GM12878 (cell line): ENCODE results near the gene RALB. TPM values are rescaled to one million over a fixed set of nuclear protein-coding genes. Genes with fewer than 3 reads are reported as not detected.

ENCODE experiments used
- ATAC-seq: fragments of 200-7000 bp; cut with Tn5 transposase; 3 replicates; pipeline ENCODE4 v1.9.1; 2020; ENCODE audit warnings: mild to moderate bottlenecking, moderate library complexity
- BruUV-seq: library from RNA; stranded (reverse); fragments of 400-500 nt; replicated peaks from 2 replicates; lab custom pipeline; 2021; lab: Mats Ljungman, UMichigan
- CTCF ChIA-PET: fragments of 300-600 bp; sonication (Branson Sonifier 250); formaldehyde crosslinking; extraction: SDS; loops from one replicate; lab custom pipeline; 2021; ENCODE audit warnings: inconsistent platforms; lab: Yijun Ruan, JAX
- POLR2A ChIA-PET: fragments of 350-600 bp; formaldehyde crosslinking; extraction: SDS; loops from one replicate; lab custom pipeline; 2021; ENCODE audit warnings: inconsistent platforms; lab: Charles Lee
- RAD21 ChIA-PET: fragments of 300-600 bp; sonication (Branson Sonifier 250); formaldehyde crosslinking; loops from one replicate; lab custom pipeline; 2023; ENCODE audit warnings: antibody characterized with exemption; ENCODE audit not compliant: unreplicated experiment; lab: Charles Lee
- SMC1A ChIA-PET: fragments of 300-600 bp; sonication (Branson Sonifier 250); formaldehyde crosslinking; loops from one replicate; lab custom pipeline; 2023; ENCODE audit not compliant: unreplicated experiment, uncharacterized antibody; lab: Charles Lee
- DNase-seq: peaks from one replicate; pipeline ENCODE4 v3.0.0-alpha.2; 2011; ENCODE audit warnings: low read depth, low spot score
- FAIRE-seq: peaks from 3 replicates; lab custom pipeline; 2011; peaks lifted over from hg19 to GRCh38; lab: Jason Lieb, UNC
- H2AFZ ChIP-seq: 2 replicates; pipeline ENCODE4 v1.6.0; 2011; ENCODE audit warnings: low read depth, low read length, control low read depth; ENCODE audit not compliant: control insufficient read depth
- H3K27ac ChIP-seq: 2 replicates; pipeline ENCODE4 v1.5.1; 2011; ENCODE audit warnings: control low read depth; ENCODE audit not compliant: control insufficient read depth, insufficient read depth
- H3K27me3 ChIP-seq, 2 experiments: replicated peaks in 1 of 2; 2 replicates each; pipeline versions ENCODE4 v1.6.0 to v1.6.1; 2011; ENCODE audit warnings: low read length in 1 of 2; ENCODE audit not compliant: control insufficient read depth in 2 of 2, insufficient read depth in 2 of 2
- H3K36me3 ChIP-seq, 2 experiments: 2 replicates each; pipeline ENCODE4 v1.5.1; 2011; ENCODE audit warnings: low read length in 1 of 2; ENCODE audit not compliant: control insufficient read depth in 2 of 2, insufficient read depth in 2 of 2
- H3K4me1 ChIP-seq: 2 replicates; pipeline ENCODE4 v1.6.1; 2011; ENCODE audit warnings: mild to moderate bottlenecking, low read length, moderate library complexity, mixed read lengths; ENCODE audit not compliant: control insufficient read depth, insufficient read depth
- H3K4me2 ChIP-seq: 2 replicates; pipeline ENCODE4 v1.6.0; 2011; ENCODE audit warnings: control low read depth; ENCODE audit not compliant: control insufficient read depth, insufficient read depth
- H3K4me3 ChIP-seq: fragments of 200-600 bp; sonication (generic); 2 replicates; pipeline ENCODE4 v1.5.1; 2016
- H3K79me2 ChIP-seq: 2 replicates; pipeline ENCODE4 v1.6.0; 2011; ENCODE audit warnings: low read length; ENCODE audit not compliant: control insufficient read depth, insufficient read depth
- H3K9ac ChIP-seq: 2 replicates; pipeline ENCODE4 v1.8.0; 2011; ENCODE audit warnings: low read length, control low read depth, mixed read lengths; ENCODE audit not compliant: control insufficient read depth, insufficient read depth
- H3K9me3 ChIP-seq: replicated peaks from 3 replicates; pipeline ENCODE4 v1.5.1; 2011; ENCODE audit warnings: mild to moderate bottlenecking, low read length; ENCODE audit not compliant: control insufficient read depth, insufficient read depth
- H4K20me1 ChIP-seq: 2 replicates; pipeline ENCODE4 v1.6.0; 2011; ENCODE audit not compliant: control insufficient read depth, insufficient read depth
- ATF7 ChIP-seq: fragments of 450-650 bp; IDR thresholded peaks from 2 replicates; pipeline ENCODE4 v1.6.1; 2016; ENCODE audit warnings: low read depth, mild to moderate bottlenecking
- EP300 ChIP-seq, 2 experiments: fragments of 150-350 bp in 1 of 2; IDR thresholded peaks; 2 replicates each; pipeline ENCODE4 v1.6.1; 2011 to 2012; ENCODE audit warnings: low read depth in 2 of 2, low read length in 2 of 2, borderline replicate concordance in 1 of 2, improper control_type of control experiment in 1 of 2, inconsistent platforms in 1 of 2; ENCODE audit not compliant: control insufficient read depth in 1 of 2
- HDGF ChIP-seq: fragments of 450-650 bp; IDR thresholded peaks from 2 replicates; pipeline ENCODE4 v1.6.1; 2016; ENCODE audit warnings: antibody characterized with exemption
- NBN ChIP-seq: fragments of 450-650 bp; IDR thresholded peaks from 2 replicates; pipeline ENCODE4 v1.6.1; 2016
- PAX8 ChIP-seq: fragments of 450-650 bp; IDR thresholded peaks from 2 replicates; pipeline ENCODE4 v1.6.1; 2017; ENCODE audit warnings: mild to moderate bottlenecking, moderate library complexity
- RAD51 ChIP-seq: fragments of 450-650 bp; IDR thresholded peaks from 2 replicates; pipeline ENCODE4 v1.6.1; 2016; ENCODE audit warnings: moderate library complexity, mild to moderate bottlenecking, inconsistent platforms
- RCOR1 ChIP-seq: conservative IDR thresholded peaks from 2 replicates; pipeline ENCODE4 v1.6.1; 2012; ENCODE audit warnings: low read depth, low read length, improper control_type of control experiment
- TBL1XR1 ChIP-seq: IDR thresholded peaks from 2 replicates; pipeline ENCODE4 v1.6.1; 2012; ENCODE audit warnings: low read depth, low read length, improper control_type of control experiment
- WGBS: methylation state at CpG from one replicate; pipeline ENCODE4 v1.1.6; 2016; ENCODE audit warnings: low lambda C conversion rate; ENCODE audit not compliant: insufficient replicate concordance, insufficient coverage; ENCODE audit errors: missing lambda C conversion rate; 5-methylcytosine and 5-hydroxymethylcytosine counted together
- in situ Hi-C: fragments of 300-500 bp; cut with MboI; formaldehyde crosslinking; loops from 9 replicates; pipeline ENCODE4 v1.14.3; 2018; ENCODE audit warnings: mixed read lengths
- intact Hi-C: fragments of 100-400 bp; cut with micrococcal nuclease; formaldehyde crosslinking; loops from one replicate; pipeline ENCODE4 v1.14.2; 2022; ENCODE audit not compliant: unreplicated experiment
- polyA plus RNA-seq, 11 experiments: library from polyadenylated mRNA; depleted of rRNA in 4 of 11; unstranded in 6 of 11; stranded (reverse) in 5 of 11; fragments of >200 nt; fragmentation: Nextera tagmentation in 4 of 11; fragmentation: Illumina TruSeq in 1 of 11; extraction: Ambion mirVana in 4 of 11; extraction: Trizol in 1 of 11; gene quantifications; 1 replicate in 1 of 11; 2 replicates in 10 of 11; pipeline versions ENCODE4 v1.2.1 to v1.2.3, GENCODE V29; 2011 to 2016; ENCODE audit warnings: inconsistent platforms in 2 of 11, missing spikeins in 2 of 11, low read depth in 1 of 11
- total RNA-seq, 4 experiments: library from RNA; depleted of rRNA in 3 of 4; stranded (reverse); fragments of >200 nt in 3 of 4; fragmentation: Illumina TruSeq in 1 of 4; extraction: Trizol in 1 of 4; gene quantifications; 2 replicates each; pipeline versions ENCODE4 v1.2.1 to v1.2.3, GENCODE V29; 2013 to 2021
- TF ChIP-seq, protein P1 (sequence below): IDR thresholded peaks from 2 replicates; pipeline ENCODE4 v1.6.1; 2011; ENCODE audit warnings: mild to moderate bottlenecking, low read depth, low read length, moderate library complexity; ENCODE audit not compliant: insufficient replicate concordance
- TF ChIP-seq, protein P2 (sequence below): fragments of 450-650 bp; IDR thresholded peaks from 2 replicates; pipeline ENCODE4 v1.6.1; 2017; ENCODE audit warnings: antibody characterized with exemption, mild to moderate bottlenecking, moderate library complexity
- TF ChIP-seq, protein P3 (sequence below): fragments of 450-650 bp; IDR thresholded peaks from 2 replicates; pipeline ENCODE4 v1.6.1; 2016; ENCODE audit warnings: mild to moderate bottlenecking, moderate library complexity, borderline replicate concordance
- TF ChIP-seq, protein P4 (sequence below): IDR thresholded peaks from 2 replicates; pipeline ENCODE4 v1.6.1; 2012; ENCODE audit warnings: mild to moderate bottlenecking, low read depth, low read length

Gene RALB
- total and polyA plus RNA-seq, 10 of the 15 experiments (the other 5 are each of a cell fraction or from before 2014, with no cell fraction given), result 8.3 to 54.0 (median 24.2) TPM

DNA sequence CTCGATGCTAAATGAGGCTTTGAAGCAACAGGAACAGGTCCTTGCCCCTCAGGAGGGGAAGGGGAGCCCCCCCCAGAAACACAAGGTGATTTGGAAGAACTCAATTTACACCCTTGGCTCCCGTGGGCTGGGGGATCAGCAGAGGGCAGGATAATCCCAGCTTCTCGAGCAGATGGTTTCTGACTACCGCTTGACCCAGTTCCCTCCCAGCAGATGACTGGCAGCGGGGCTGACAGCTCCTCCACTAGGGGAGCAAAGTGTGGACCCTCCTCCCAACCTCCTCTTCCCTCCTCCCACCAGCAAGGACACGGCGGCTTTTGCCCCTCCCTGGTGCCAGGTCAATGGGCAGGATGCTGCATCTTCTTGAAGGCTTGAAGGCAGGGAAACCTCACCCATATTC, 89.8 kb downstream of the RALB start:
- Histone ChIP-seq H3K79me2 (no peaks in the 10 kb centered on the region), H3K4me2 (no peak overlapping the region), H3K27me3 (peaks cover 14 to 21% of the 10 kb centered on the region in 2 experiments), H4K20me1 (no peaks in the 10 kb centered on the region), H3K9me3 (no peaks in the 10 kb centered on the region), H3K36me3 (no peaks in the 10 kb centered on the region; a peak in 1 of 4 replicates), H3K4me1 (no peaks in the 10 kb centered on the region), H2AFZ (no peak overlapping the region), H3K9ac (no peak overlapping the region), H3K4me3 (no peak overlapping the region), H3K27ac (no peak overlapping the region)
- FAIRE-seq (no peak), ATAC-seq (no peak), DNase-seq (no peak)
- 38% methylated on average over 7 of the region's 7 CpGs for WGBS
- RAD21 ChIA-PET, result interaction anchor here (1.2 kb wide), 1 partner anchor 333 kb away, joined by 3 read pairs; no protein-coding TSS in a partner anchor
- POLR2A ChIA-PET, result no interaction called here
- no TSS peak for BruUV-seq
- intact Hi-C loops, result loop anchor here (5.0 to 10.0 kb wide), 2 partner anchors 212 to 340 kb away; no protein-coding TSS in a partner anchor
- CTCF ChIA-PET, result no interaction called here
- in situ Hi-C loops, result no loop called here
- SMC1A ChIA-PET, result interaction anchor here (0.9 kb wide), 1 partner anchor 338 kb away, joined by 3 read pairs; no protein-coding TSS in a partner anchor
- TF ChIP-seq, protein P1, sequence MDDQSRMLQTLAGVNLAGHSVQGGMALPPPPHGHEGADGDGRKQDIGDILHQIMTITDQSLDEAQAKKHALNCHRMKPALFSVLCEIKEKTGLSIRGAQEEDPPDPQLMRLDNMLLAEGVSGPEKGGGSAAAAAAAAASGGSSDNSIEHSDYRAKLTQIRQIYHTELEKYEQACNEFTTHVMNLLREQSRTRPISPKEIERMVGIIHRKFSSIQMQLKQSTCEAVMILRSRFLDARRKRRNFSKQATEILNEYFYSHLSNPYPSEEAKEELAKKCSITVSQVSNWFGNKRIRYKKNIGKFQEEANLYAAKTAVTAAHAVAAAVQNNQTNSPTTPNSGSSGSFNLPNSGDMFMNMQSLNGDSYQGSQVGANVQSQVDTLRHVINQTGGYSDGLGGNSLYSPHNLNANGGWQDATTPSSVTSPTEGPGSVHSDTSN, result no peak
- TF ChIP-seq, protein P2, sequence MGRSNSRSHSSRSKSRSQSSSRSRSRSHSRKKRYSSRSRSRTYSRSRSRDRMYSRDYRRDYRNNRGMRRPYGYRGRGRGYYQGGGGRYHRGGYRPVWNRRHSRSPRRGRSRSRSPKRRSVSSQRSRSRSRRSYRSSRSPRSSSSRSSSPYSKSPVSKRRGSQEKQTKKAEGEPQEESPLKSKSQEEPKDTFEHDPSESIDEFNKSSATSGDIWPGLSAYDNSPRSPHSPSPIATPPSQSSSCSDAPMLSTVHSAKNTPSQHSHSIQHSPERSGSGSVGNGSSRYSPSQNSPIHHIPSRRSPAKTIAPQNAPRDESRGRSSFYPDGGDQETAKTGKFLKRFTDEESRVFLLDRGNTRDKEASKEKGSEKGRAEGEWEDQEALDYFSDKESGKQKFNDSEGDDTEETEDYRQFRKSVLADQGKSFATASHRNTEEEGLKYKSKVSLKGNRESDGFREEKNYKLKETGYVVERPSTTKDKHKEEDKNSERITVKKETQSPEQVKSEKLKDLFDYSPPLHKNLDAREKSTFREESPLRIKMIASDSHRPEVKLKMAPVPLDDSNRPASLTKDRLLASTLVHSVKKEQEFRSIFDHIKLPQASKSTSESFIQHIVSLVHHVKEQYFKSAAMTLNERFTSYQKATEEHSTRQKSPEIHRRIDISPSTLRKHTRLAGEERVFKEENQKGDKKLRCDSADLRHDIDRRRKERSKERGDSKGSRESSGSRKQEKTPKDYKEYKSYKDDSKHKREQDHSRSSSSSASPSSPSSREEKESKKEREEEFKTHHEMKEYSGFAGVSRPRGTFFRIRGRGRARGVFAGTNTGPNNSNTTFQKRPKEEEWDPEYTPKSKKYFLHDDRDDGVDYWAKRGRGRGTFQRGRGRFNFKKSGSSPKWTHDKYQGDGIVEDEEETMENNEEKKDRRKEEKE, result no peak
- TF ChIP-seq TBL1XR1, result no peak
- TF ChIP-seq, protein P3, sequence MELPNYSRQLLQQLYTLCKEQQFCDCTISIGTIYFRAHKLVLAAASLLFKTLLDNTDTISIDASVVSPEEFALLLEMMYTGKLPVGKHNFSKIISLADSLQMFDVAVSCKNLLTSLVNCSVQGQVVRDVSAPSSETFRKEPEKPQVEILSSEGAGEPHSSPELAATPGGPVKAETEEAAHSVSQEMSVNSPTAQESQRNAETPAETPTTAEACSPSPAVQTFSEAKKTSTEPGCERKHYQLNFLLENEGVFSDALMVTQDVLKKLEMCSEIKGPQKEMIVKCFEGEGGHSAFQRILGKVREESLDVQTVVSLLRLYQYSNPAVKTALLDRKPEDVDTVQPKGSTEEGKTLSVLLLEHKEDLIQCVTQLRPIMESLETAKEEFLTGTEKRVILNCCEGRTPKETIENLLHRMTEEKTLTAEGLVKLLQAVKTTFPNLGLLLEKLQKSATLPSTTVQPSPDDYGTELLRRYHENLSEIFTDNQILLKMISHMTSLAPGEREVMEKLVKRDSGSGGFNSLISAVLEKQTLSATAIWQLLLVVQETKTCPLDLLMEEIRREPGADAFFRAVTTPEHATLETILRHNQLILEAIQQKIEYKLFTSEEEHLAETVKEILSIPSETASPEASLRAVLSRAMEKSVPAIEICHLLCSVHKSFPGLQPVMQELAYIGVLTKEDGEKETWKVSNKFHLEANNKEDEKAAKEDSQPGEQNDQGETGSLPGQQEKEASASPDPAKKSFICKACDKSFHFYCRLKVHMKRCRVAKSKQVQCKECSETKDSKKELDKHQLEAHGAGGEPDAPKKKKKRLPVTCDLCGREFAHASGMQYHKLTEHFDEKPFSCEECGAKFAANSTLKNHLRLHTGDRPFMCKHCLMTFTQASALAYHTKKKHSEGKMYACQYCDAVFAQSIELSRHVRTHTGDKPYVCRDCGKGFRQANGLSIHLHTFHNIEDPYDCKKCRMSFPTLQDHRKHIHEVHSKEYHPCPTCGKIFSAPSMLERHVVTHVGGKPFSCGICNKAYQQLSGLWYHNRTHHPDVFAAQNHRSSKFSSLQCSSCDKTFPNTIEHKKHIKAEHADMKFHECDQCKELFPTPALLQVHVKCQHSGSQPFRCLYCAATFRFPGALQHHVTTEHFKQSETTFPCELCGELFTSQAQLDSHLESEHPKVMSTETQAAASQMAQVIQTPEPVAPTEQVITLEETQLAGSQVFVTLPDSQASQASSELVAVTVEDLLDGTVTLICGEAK, result no peak
- TF ChIP-seq ATF7, result no peak
- TF ChIP-seq, protein P4, sequence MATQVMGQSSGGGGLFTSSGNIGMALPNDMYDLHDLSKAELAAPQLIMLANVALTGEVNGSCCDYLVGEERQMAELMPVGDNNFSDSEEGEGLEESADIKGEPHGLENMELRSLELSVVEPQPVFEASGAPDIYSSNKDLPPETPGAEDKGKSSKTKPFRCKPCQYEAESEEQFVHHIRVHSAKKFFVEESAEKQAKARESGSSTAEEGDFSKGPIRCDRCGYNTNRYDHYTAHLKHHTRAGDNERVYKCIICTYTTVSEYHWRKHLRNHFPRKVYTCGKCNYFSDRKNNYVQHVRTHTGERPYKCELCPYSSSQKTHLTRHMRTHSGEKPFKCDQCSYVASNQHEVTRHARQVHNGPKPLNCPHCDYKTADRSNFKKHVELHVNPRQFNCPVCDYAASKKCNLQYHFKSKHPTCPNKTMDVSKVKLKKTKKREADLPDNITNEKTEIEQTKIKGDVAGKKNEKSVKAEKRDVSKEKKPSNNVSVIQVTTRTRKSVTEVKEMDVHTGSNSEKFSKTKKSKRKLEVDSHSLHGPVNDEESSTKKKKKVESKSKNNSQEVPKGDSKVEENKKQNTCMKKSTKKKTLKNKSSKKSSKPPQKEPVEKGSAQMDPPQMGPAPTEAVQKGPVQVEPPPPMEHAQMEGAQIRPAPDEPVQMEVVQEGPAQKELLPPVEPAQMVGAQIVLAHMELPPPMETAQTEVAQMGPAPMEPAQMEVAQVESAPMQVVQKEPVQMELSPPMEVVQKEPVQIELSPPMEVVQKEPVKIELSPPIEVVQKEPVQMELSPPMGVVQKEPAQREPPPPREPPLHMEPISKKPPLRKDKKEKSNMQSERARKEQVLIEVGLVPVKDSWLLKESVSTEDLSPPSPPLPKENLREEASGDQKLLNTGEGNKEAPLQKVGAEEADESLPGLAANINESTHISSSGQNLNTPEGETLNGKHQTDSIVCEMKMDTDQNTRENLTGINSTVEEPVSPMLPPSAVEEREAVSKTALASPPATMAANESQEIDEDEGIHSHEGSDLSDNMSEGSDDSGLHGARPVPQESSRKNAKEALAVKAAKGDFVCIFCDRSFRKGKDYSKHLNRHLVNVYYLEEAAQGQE, result no peak
- no peak for TF ChIP-seq HDGF
- TF ChIP-seq RCOR1, result no peak
- no peak for TF ChIP-seq RAD51
- no peak for TF ChIP-seq NBN
- no peak for TF ChIP-seq EP300 (IDR thresholded peaks at IDR 0.05; ENCODE audit: borderline replicate concordance in 1 of 2, control insufficient read depth in 1 of 2, low read depth in 2 of 2, low read length in 2 of 2)
- no peak for TF ChIP-seq PAX8
